Tibial nerve (tissue), 4 donors: ENCODE measurements around the gene CEP170. TPM values are rescaled to one million over a fixed set of nuclear protein-coding genes. Genes with fewer than 3 reads are reported as not detected.

Experiments
- DNase-seq, 2 donors: peaks; one replicate each; pipeline ENCODE4 v3.0.0-alpha.2; 2019; ENCODE audit warnings: low spot score in 2 of 2
- H3K27ac ChIP-seq, 4 donors: fragments of 200-600 bp; sonication (generic) in 3 of 4; one replicate each; pipeline ENCODE4 v1.5.1; 2017 to 2019; ENCODE audit warnings: mild to moderate bottlenecking in 1 of 4
- H3K27me3 ChIP-seq, 2 donors: fragments of 200-600 bp; sonication (generic) in 1 of 2; one replicate each; pipeline versions ENCODE4 v1.5.1 to v1.6.0; 2017 to 2019
- H3K36me3 ChIP-seq, 3 donors: fragments of 200-600 bp; sonication (generic); one replicate each; pipeline ENCODE4 v1.5.1; 2018 to 2019
- H3K4me1 ChIP-seq, 4 donors: fragments of 200-600 bp; sonication (generic) in 3 of 4; one replicate each; pipeline ENCODE4 v1.5.1; 2017 to 2019
- H3K4me3 ChIP-seq, 4 donors: fragments of 200-600 bp; sonication (generic) in 3 of 4; one replicate each; pipeline ENCODE4 v1.5.1; 2017 to 2019; ENCODE audit warnings: mild to moderate bottlenecking in 1 of 4, moderate library complexity in 1 of 4
- H3K9me3 ChIP-seq, 4 donors: fragments of 200-600 bp; sonication (generic) in 3 of 4; one replicate each; pipeline ENCODE4 v1.5.1; 2017 to 2019
- EP300 ChIP-seq, 2 donors: sonication (generic); formaldehyde crosslinking; IDR thresholded peaks; one replicate each; pipeline ENCODE4 v1.6.1; 2017; ENCODE audit warnings: antibody characterized with exemption in 2 of 2, mild to moderate bottlenecking in 1 of 2
- POLR2A ChIP-seq, 2 donors: fragments of 450-650 bp; IDR thresholded peaks; one replicate each; pipeline ENCODE4 v1.6.1; 2017; ENCODE audit warnings: antibody characterized with exemption in 2 of 2, mild to moderate bottlenecking in 2 of 2, moderate library complexity in 2 of 2
- WGBS, 2 donors: methylation state at CpG; one replicate each; pipeline ENCODE4 v1.1.5; 2018; 5-methylcytosine and 5-hydroxymethylcytosine counted together
- total RNA-seq, 4 donors: library from RNA; depleted of rRNA; stranded (reverse); fragments of >200 nt; gene quantifications; one replicate each; pipeline ENCODE4 v1.1.0, GENCODE V29; 2016
- TF ChIP-seq, protein P1 (sequence below), 5 experiments: fragments of 200-600 bp in 3 of 5; fragments of 450-650 bp in 2 of 5; sonication (generic) in 3 of 5; IDR thresholded peaks; one replicate each; pipeline ENCODE4 v1.5.1; 2016 to 2019; ENCODE audit warnings: antibody characterized with exemption in 5 of 5, mild to moderate bottlenecking in 3 of 5, moderate library complexity in 2 of 5

Gene CEP170
- total RNA-seq, 4 donors from 2014 or later: 43.7 to 91.8 (median 76.7) TPM

DNA sequence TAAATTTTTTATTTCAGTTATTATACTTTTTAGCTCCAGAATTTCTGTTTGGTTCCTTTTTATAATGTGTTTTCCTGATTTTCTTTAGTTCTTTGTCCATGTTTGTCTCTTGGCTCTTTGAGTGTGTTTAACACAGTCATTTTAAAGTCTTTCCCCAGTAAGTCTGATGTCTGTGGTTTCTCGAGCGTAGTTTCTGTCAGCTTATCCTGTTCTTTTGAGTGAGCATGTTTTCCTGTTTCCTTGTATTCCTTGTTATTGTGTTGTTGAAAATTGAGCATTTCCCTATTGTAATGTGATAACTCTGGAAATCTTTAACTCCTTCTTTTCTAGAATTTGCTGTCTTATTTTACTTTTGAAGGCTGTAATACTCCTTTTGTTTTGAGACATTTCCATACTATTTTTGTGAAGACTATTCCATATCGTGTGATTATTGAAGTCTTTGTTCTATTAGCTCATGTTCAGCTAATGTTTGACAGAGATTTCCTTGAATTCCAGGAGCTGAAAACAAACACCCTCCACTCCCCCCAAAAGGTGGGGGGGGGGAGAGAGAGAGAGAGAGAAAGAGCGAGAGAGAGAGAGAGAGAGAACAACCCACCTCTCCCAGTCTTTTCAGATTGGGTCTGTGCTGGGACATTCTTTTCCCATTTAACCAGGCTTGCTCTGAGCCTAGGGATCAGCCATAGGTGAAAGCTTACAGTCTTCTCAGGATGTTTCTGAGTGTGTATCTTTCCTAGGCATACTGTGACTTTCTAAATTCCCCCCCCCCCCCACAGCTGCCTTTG is 39.1 kb upstream of the CEP170 start:
- 86 to 87% methylated on average over 3 to 4 of the region's 4 CpGs for WGBS, 2 donors
- Histone ChIP-seq H3K4me3 (no peak overlapping the region), H3K27me3 (no peaks in the 10 kb centered on the region), H3K36me3 (peaks cover 0 to 86% (median 0%) of the 10 kb centered on the region in 3 donors), H3K27ac (no peak overlapping the region), H3K4me1 (no peaks in the 10 kb centered on the region), H3K9me3 (peaks cover 0 to 19% (median 4%) of the 10 kb centered on the region in 4 donors)
- DNase-seq: no peak
- TF ChIP-seq POLR2A (IDR thresholded peaks at IDR 0.05): no peak
- TF ChIP-seq, protein P1, sequence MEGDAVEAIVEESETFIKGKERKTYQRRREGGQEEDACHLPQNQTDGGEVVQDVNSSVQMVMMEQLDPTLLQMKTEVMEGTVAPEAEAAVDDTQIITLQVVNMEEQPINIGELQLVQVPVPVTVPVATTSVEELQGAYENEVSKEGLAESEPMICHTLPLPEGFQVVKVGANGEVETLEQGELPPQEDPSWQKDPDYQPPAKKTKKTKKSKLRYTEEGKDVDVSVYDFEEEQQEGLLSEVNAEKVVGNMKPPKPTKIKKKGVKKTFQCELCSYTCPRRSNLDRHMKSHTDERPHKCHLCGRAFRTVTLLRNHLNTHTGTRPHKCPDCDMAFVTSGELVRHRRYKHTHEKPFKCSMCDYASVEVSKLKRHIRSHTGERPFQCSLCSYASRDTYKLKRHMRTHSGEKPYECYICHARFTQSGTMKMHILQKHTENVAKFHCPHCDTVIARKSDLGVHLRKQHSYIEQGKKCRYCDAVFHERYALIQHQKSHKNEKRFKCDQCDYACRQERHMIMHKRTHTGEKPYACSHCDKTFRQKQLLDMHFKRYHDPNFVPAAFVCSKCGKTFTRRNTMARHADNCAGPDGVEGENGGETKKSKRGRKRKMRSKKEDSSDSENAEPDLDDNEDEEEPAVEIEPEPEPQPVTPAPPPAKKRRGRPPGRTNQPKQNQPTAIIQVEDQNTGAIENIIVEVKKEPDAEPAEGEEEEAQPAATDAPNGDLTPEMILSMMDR (IDR thresholded peaks at IDR 0.05): no peak
- TF ChIP-seq EP300 (IDR thresholded peaks at IDR 0.05): no peak

DNA sequence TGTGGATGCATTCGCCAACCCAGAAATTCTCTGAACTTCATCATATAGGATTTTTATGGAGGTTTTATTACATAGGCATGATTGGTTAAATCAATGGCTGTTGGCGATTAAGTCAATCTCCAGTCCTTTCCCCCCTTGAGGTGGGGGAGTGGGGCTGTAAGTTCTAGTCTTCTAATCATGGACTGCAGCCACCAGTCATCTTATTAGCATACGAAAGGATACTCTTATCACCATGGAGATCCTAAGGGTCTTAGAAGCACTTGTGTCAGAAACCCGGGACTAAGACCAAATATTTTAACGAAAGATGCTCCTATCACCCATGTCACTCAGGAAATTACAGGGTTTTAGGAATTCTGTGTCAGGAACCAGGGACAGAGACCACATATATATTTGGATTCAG is 37.0 kb upstream of the CEP170 start:
- DNase-seq: no peak
- Histone ChIP-seq H3K27ac (no peak overlapping the region), H3K9me3 (peaks cover 0 to 19% (median 4%) of the 10 kb centered on the region in 4 donors), H3K4me1 (peaks cover 0 to 10% (median 6%) of the 10 kb centered on the region in 4 donors), H3K27me3 (no peaks in the 10 kb centered on the region), H3K4me3 (no peak overlapping the region), H3K36me3 (peaks cover 0 to 77% (median 0%) of the 10 kb centered on the region in 3 donors)
- TF ChIP-seq EP300 (IDR thresholded peaks at IDR 0.05): no peak
- TF ChIP-seq POLR2A (IDR thresholded peaks at IDR 0.05): no peak
- 99 to 100% methylated on average over 5 of the region's 5 CpGs for WGBS, 2 donors

DNA sequence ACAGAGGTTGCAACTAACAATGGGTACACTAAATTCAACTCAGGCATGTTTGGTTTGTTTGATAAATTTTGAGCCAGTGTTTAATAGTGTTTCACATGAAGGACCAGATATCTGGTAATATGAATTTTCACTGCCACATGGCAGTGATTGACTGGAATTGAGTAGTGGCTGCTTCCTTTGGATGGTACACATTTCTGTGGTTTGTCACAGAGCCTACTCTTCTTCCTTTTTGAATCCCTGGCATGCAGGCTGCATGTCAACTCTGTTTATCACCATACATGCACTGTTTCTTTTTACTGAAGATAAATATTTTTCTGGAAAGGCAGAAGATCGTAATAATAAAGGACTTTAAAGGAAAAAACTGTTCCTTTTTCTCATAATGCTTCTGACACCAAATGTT is 36.2 kb upstream of the CEP170 start:
- 92 to 98% methylated on average over 1 of the region's 1 CpG for WGBS, 2 donors
- Histone ChIP-seq H3K27ac (no peak overlapping the region), H3K4me3 (no peak overlapping the region), H3K9me3 (peaks cover 0 to 19% (median 4%) of the 10 kb centered on the region in 4 donors), H3K4me1 (peaks cover 0 to 18% (median 6%) of the 10 kb centered on the region in 4 donors), H3K27me3 (no peaks in the 10 kb centered on the region), H3K36me3 (peaks cover 0 to 75% (median 0%) of the 10 kb centered on the region in 3 donors)
- no peak for DNase-seq
- no peak for TF ChIP-seq POLR2A (IDR thresholded peaks at IDR 0.05)
- TF ChIP-seq, protein P1 (IDR thresholded peaks at IDR 0.05): no peak

DNA sequence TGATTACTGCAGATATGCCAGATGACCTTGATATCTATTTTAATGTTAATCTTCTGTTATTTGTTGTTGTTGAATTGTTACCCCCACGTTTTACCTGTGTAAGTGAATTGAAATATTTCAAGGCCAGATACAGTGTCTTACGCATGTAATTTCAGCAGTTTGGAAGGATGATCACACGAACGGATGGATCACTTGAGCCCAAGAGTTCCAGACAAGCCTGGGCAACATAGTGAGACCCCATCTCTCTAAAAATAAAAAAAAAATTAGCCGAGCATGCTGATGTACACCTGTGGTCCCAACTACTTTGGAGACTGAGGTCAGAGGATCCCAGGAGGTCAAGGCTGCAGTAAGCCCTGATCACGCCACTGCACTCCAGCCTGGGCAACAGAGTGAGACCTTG is 33.0 kb upstream of the CEP170 start:
- Histone ChIP-seq H3K36me3 (peaks cover 0 to 69% (median 0%) of the 10 kb centered on the region in 3 donors), H3K27me3 (no peaks in the 10 kb centered on the region), H3K4me3 (no peak overlapping the region), H3K27ac (peak overlapping the region in 3 of 4 donors; percentile 9 to 74 (median 53)), H3K4me1 (peaks cover 0 to 22% (median 6%) of the 10 kb centered on the region in 4 donors), H3K9me3 (peaks cover 0 to 4% (median 0%) of the 10 kb centered on the region in 4 donors)
- 80 to 81% methylated on average over 6 of the region's 6 CpGs for WGBS, 2 donors
- no peak for DNase-seq
- TF ChIP-seq EP300 (IDR thresholded peaks at IDR 0.05) (no peak), POLR2A (IDR thresholded peaks at IDR 0.05) (no peak)
- TF ChIP-seq, protein P1 (IDR thresholded peaks at IDR 0.05): no peak

DNA sequence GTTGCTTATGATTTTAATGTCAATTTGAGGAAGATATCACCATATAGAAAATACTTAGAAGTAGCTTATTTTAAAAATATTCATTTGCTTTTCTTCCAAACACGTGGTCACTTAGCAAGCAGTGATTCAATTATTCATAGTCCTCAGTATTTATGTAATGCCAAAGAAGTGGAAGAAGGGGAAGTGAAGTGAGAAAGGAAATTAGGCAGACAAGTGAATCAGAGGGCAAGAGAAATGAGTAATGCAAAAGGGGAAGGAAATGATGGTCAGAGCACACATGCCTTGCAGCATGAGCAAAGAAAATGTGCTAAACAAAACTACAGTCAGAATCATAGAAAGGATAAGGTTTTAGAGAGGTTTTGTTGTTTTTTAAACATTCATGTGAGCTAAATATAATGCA is 32.6 kb upstream of the CEP170 start:
- Histone ChIP-seq H3K36me3 (peaks cover 0 to 69% (median 0%) of the 10 kb centered on the region in 3 donors), H3K4me1 (peaks cover 0 to 22% (median 6%) of the 10 kb centered on the region in 4 donors), H3K27me3 (no peaks in the 10 kb centered on the region), H3K9me3 (no peaks in the 10 kb centered on the region), H3K27ac (peak overlapping the region in 2 of 4 donors; percentile 53 to 74), H3K4me3 (no peak overlapping the region)
- no peak for DNase-seq
- TF ChIP-seq POLR2A (IDR thresholded peaks at IDR 0.05) (no peak), EP300 (IDR thresholded peaks at IDR 0.05) (peak; percentile 78 to 82)
- 23 to 25% methylated on average over 1 of the region's 1 CpG for WGBS, 2 donors

DNA sequence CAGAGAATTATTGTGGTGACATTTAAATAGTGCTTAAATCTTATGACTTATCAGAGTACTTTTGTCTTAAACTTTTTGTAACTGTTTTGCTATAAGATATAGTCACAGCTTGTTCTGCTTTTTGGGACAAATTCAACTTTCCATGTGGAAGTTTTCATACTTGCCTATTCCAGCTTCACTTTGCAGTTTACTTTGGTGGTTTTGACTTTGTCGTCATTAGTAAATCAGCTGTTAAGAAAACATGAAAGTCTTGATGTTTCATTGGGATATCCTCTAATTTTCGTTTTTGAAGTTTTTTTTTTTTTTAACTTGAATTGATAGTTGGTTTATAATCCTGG is 32.0 kb upstream of the CEP170 start:
- TF ChIP-seq POLR2A (IDR thresholded peaks at IDR 0.05): no peak
- TF ChIP-seq EP300 (IDR thresholded peaks at IDR 0.05): no peak
- TF ChIP-seq, protein P1 (IDR thresholded peaks at IDR 0.05): no peak
- Histone ChIP-seq H3K9me3 (no peaks in the 10 kb centered on the region), H3K36me3 (peaks cover 0 to 72% (median 0%) of the 10 kb centered on the region in 3 donors), H3K27me3 (no peaks in the 10 kb centered on the region), H3K27ac (peak overlapping the region in 3 of 4 donors; percentile 8 to 70 (median 42)), H3K4me3 (no peak overlapping the region), H3K4me1 (peaks cover 0 to 22% (median 6%) of the 10 kb centered on the region in 4 donors)
- no peak for DNase-seq
- 37 to 39% methylated on average over 2 of the region's 2 CpGs for WGBS, 2 donors
